Mesodermal cell (in vitro differentiated cells): Measurements from ENCODE around the gene LY6G5B.
"Not testable (repeated sequence)": the region's sequence is repeated elsewhere in the genome, so short reads cannot be mapped to it uniquely, and the experiment has no call there.

Experiments
- H3K27ac ChIP-seq: 2 replicates; pipeline ENCODE4 v1.7.0; 2013; ENCODE audit warnings: mild to moderate bottlenecking, low read depth, low read length, moderate library complexity; ENCODE audit not compliant: severe bottlenecking
- H3K36me3 ChIP-seq: 2 replicates; pipeline ENCODE4 v1.7.1; 2013; ENCODE audit warnings: mild to moderate bottlenecking, low read length, moderate library complexity; ENCODE audit not compliant: control insufficient read depth, insufficient read depth
- H3K4me1 ChIP-seq: one replicate; pipeline ENCODE4 v1.7.1; 2013; ENCODE audit warnings: mild to moderate bottlenecking, low read length; ENCODE audit not compliant: insufficient read depth, control insufficient read depth, poor library complexity, severe bottlenecking
- H3K4me3 ChIP-seq: 2 replicates; pipeline ENCODE4 v1.7.0; 2013; ENCODE audit warnings: low read length, control low read depth, mild to moderate bottlenecking; ENCODE audit not compliant: insufficient read depth, poor library complexity, severe bottlenecking; ENCODE audit errors: extremely low read depth
- H3K9me3 ChIP-seq: 2 replicates; pipeline ENCODE4 v1.7.1; 2013; ENCODE audit warnings: mild to moderate bottlenecking, low read length, moderate library complexity; ENCODE audit not compliant: control insufficient read depth
- WGBS, 2 experiments: methylation state at CpG; one replicate each; pipeline ENCODE4 v1.1.5; 2013; ENCODE audit warnings: missing lambda C conversion rate in 2 of 2; ENCODE audit not compliant: insufficient coverage in 2 of 2; 5-methylcytosine and 5-hydroxymethylcytosine counted together

Gene LY6G5B

GRCh38 chr6:31697555-31697954, 27.8 kb downstream of the LY6G5B start:
- WGBS, 2 experiments, result 76% methylated on average over 3 of the region's 3 CpGs; no CpG with 5 or more reads in 1 of the 2 experiments
- H3K27ac ChIP-seq, result no peak overlapping the region
- H3K4me3 ChIP-seq, result no peak overlapping the region
- no peaks in the 10 kb centered on the region for H3K9me3 ChIP-seq
- peaks cover 82% of the 10 kb centered on the region for H3K36me3 ChIP-seq
- peaks cover 3% of the 10 kb centered on the region for H3K4me1 ChIP-seq

- Histone ChIP-seq H3K4me1 (peaks cover 3% of the 10 kb centered on the region), H3K9me3 (no peaks in the 10 kb centered on the region), H3K4me3 (no peak overlapping the region), H3K36me3 (peaks cover 56% of the 10 kb centered on the region), H3K27ac (no peak overlapping the region)
- WGBS, 2 experiments, result 87 to 93% methylated on average over 2 of the region's 5 CpGs
These were observed 31.1 kb downstream of the LY6G5B start for GRCh38 chr6:31700740-31701401.

- Histone ChIP-seq H3K36me3 (peaks cover 47% of the 10 kb centered on the region), H3K27ac (peak overlapping the region; percentile 17), H3K4me3 (peak overlapping the region; percentile 92), H3K4me1 (peaks cover 3% of the 10 kb centered on the region), H3K9me3 (no peaks in the 10 kb centered on the region)
- WGBS, 2 experiments, result 66 to 78% methylated on average over 6 to 7 of the region's 7 CpGs
These were observed 32.1 kb downstream of the LY6G5B start for GRCh38 chr6:31701666-31702404.

GRCh38 chr6:31702405-31702818, 32.6 kb downstream of the LY6G5B start:
- peak overlapping the region; percentile 86 for H3K27ac ChIP-seq
- peaks cover 41% of the 10 kb centered on the region for H3K36me3 ChIP-seq
- peak overlapping the region; percentile 92 for H3K4me3 ChIP-seq
- peaks cover 3% of the 10 kb centered on the region for H3K4me1 ChIP-seq
- WGBS, 2 experiments, result 3 to 9% methylated on average over 4 of the region's 10 CpGs
- H3K9me3 ChIP-seq, result no peaks in the 10 kb centered on the region

- no peaks in the 10 kb centered on the region for H3K9me3 ChIP-seq
- H3K36me3 ChIP-seq, result peaks cover 34% of the 10 kb centered on the region
- H3K27ac ChIP-seq, result peak within 1 kb of the TSS; percentile 86
- no peaks in the 10 kb centered on the region for H3K4me1 ChIP-seq
- peak within 1 kb of the TSS; percentile 92 for H3K4me3 ChIP-seq
- 4 to 5% methylated on average over 46 to 54 of the region's 54 CpGs for WGBS, 2 experiments
These were observed 33.3 kb downstream of the LY6G5B start, which contains the start of gene ABHD16A for GRCh38 chr6:31702819-31703716. ABHD16A (minus strand) TSS chr6:31703324; CDS start chr6:31703281, 43 bp downstream.

- Histone ChIP-seq H3K36me3 (peaks cover 7% of the 10 kb centered on the region), H3K4me3 (no peak overlapping the region), H3K9me3 (no peaks in the 10 kb centered on the region), H3K4me1 (peaks cover 4% of the 10 kb centered on the region), H3K27ac (no peak overlapping the region)
- WGBS, 2 experiments, result 93 to 96% methylated on average over 2 to 3 of the region's 6 CpGs
These were observed 36.2 kb downstream of the LY6G5B start for GRCh38 chr6:31705931-31706330.

- peaks cover 4% of the 10 kb centered on the region for H3K4me1 ChIP-seq
These were observed 36.8 kb downstream of the LY6G5B start, which contains the start of gene LY6G6F for GRCh38 chr6:31706599-31706998. LY6G6F (plus strand) TSS chr6:31706866; CDS start chr6:31706907, 41 bp downstream.

DNA sequence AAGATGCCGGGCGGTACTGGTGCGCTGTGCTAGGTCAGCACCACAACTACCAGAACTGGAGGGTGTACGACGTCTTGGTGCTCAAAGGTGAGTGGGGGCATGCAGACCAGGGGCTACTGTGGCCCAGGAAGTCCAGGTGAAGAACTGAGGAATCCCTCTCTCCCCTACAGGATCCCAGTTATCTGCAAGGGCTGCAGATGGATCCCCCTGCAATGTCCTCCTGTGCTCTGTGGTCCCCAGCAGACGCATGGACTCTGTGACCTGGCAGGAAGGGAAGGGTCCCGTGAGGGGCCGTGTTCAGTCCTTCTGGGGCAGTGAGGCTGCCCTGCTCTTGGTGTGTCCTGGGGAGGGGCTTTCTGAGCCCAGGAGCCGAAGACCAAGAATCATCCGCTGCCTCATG, 37.9 kb downstream of the LY6G5B start:
- Histone ChIP-seq H3K9me3 (no peaks in the 10 kb centered on the region), H3K4me1 (peaks cover 4% of the 10 kb centered on the region), H3K4me3 (no peak overlapping the region), H3K27ac (no peak overlapping the region), H3K36me3 (no peaks in the 10 kb centered on the region)
- 93 to 96% methylated on average over 6 to 8 of the region's 10 CpGs for WGBS, 2 experiments

More at GRCh38 chr6:31706599-31706998, 36.8 kb downstream of the LY6G5B start, which contains the start of gene LY6G6F:
- 76% methylated on average over 2 of the region's 3 CpGs; no CpG with 5 or more reads in 1 of the 2 experiments for WGBS, 2 experiments
- Histone ChIP-seq H3K27ac (no peak within 1 kb of the TSS), H3K4me3 (no peak within 1 kb of the TSS), H3K9me3 (no peaks in the 10 kb centered on the region), H3K36me3 (peaks cover 1% of the 10 kb centered on the region)

- no peaks in the 10 kb centered on the region for H3K9me3 ChIP-seq
- no peaks in the 10 kb centered on the region for H3K36me3 ChIP-seq
- 76 to 94% methylated on average over 2 of the region's 3 CpGs for WGBS, 2 experiments
- peaks cover 8% of the 10 kb centered on the region for H3K4me1 ChIP-seq
- no peak overlapping the region for H3K4me3 ChIP-seq
- no peak overlapping the region for H3K27ac ChIP-seq
These were observed 38.4 kb downstream of the LY6G5B start for GRCh38 chr6:31708224-31708623.

DNA sequence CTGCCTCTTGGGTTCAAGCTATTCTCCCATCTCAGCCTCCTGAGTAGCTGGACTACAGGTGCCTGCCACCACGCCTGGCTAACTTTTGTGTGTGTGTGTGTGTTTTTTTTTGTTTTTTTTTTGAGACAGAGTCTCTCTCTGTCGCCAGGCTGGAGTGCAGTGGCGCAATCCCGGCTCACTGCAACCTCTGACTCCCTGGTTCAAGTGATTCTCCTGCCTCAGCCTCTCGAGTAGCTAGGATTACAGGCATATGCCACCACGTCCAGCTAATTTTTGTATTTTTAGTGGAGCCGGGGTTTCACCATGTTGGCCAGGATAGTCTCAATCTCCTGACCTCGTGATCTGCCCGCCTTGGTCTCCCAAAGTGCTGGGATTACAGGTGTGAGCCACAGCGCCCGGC, 39.4 kb downstream of the LY6G5B start:
- 91 to 94% methylated on average over 6 to 7 of the region's 11 CpGs for whole genome bisulfite sequencing, 2 experiments
- H3K4me3 ChIP-seq, H3K36me3 ChIP-seq, H3K9me3 ChIP-seq, H3K27ac ChIP-seq: not testable (repeated sequence)
- H3K4me1 ChIP-seq, result peaks cover 17% of the 10 kb centered on the region
